AG04450 (cell line): ENCODE measurements around the gene KCNF1. TPM values are rescaled to one million over a fixed set of nuclear protein-coding genes. Genes with fewer than 3 reads are reported as not detected.

Experiments
- CTCF ChIA-PET: fragments of 300-600, 350-600 bp; formaldehyde crosslinking; extraction: SDS; loops from one replicate; lab custom pipeline; 2022; ENCODE audit warnings: antibody characterized with exemption, inconsistent platforms; lab: Charles Lee
- POLR2A ChIA-PET: fragments of 350-600 bp; formaldehyde crosslinking; extraction: SDS; loops from one replicate; lab custom pipeline; 2021; ENCODE audit warnings: antibody characterized with exemption, inconsistent platforms; lab: Yijun Ruan, JAX
- DNase-seq: peaks from one replicate; pipeline ENCODE4 v3.0.0-alpha.2; 2011; ENCODE audit warnings: low read depth, low spot score
- H3K27ac ChIP-seq: one replicate; pipeline ENCODE4 v1.5.1; 2012; ENCODE audit warnings: low read depth, low read length, control low read depth
- H3K27me3 ChIP-seq: one replicate; pipeline ENCODE4 v1.6.0; 2012; ENCODE audit warnings: low read length; ENCODE audit not compliant: control insufficient read depth, insufficient read depth
- H3K4me3 ChIP-seq: 2 replicates; pipeline ENCODE4 v1.5.1; 2011; ENCODE audit warnings: mild to moderate bottlenecking, low read depth, low read length, control low read depth
- H3K9me3 ChIP-seq: 2 replicates; pipeline ENCODE4 v1.5.1; 2012; ENCODE audit warnings: low read length; ENCODE audit not compliant: control insufficient read depth, insufficient read depth
- CTCF ChIP-seq: IDR thresholded peaks from 2 replicates; pipeline ENCODE4 v1.5.1; 2011; ENCODE audit warnings: low read depth, low read length, control low read depth, inconsistent platforms
- polyA plus RNA-seq: library from polyadenylated mRNA; depleted of rRNA; stranded (reverse); fragments of >200 nt; gene quantifications from 2 replicates; pipeline ENCODE4 v1.2.3, GENCODE V29; 2011

The KCNF1 gene
- polyA plus RNA-seq, 1 experiment = 1.0 TPM

- peaks cover 17% of the 10 kb centered on the region; the same call in 1 of the 2 replicates for H3K9me3 ChIP-seq
- no peak for DNase-seq
- peaks cover 5% of the 10 kb centered on the region for H3K27me3 ChIP-seq
- ChIA-PET POLR2A (no interaction called here), CTCF (interaction anchor here (0.6 to 1.6 kb wide), 4 partner anchors 13 to 868 kb away, joined by 3 to 7 read pairs (median 4); no protein-coding TSS in a partner anchor)
- no peak for TF ChIP-seq CTCF
- no peak overlapping the region for H3K4me3 ChIP-seq
- no peak overlapping the region for H3K27ac ChIP-seq
Measured at GRCh38 chr2:10915731-10916276, 4.1 kb downstream of the KCNF1 start.

- CTCF ChIA-PET = interaction anchor here (1.2 to 1.5 kb wide), 2 partner anchors 8 to 12 kb away, joined by 3 read pairs; no protein-coding TSS in a partner anchor
Measured at GRCh38 chr2:10916953-10917352, 5.2 kb downstream of the KCNF1 start.

GRCh38 chr2:10917927-10918326 is 6.2 kb downstream of the KCNF1 start:
- peaks cover 3% of the 10 kb centered on the region for H3K27me3 ChIP-seq
- no peak for DNase-seq

More at GRCh38 chr2:10916953-10917352, 5.2 kb downstream of the KCNF1 start:
- DNase-seq = no peak
- no peak overlapping the region for H3K4me3 ChIP-seq
- H3K27ac ChIP-seq = no peak overlapping the region
- no peak for TF ChIP-seq CTCF
- POLR2A ChIA-PET = no interaction called here
- H3K27me3 ChIP-seq = peaks cover 3% of the 10 kb centered on the region
- H3K9me3 ChIP-seq = peaks cover 17% of the 10 kb centered on the region; the same call in 1 of the 2 replicates

GRCh38 chr2:10918661-10919409 is 7.1 kb downstream of the KCNF1 start:
- TF ChIP-seq CTCF = no peak
- Histone ChIP-seq H3K4me3 (no peak overlapping the region), H3K27me3 (peaks cover 3% of the 10 kb centered on the region), H3K9me3 (peaks cover 7% of the 10 kb centered on the region; the same call in 1 of the 2 replicates), H3K27ac (peak overlapping the region; percentile 21)
- ChIA-PET POLR2A (no interaction called here), CTCF (interaction anchor here (1.0 kb wide), 1 partner anchor 86 kb away, joined by 4 read pairs; no protein-coding TSS in a partner anchor)
- no peak for DNase-seq

More at GRCh38 chr2:10917927-10918326, 6.2 kb downstream of the KCNF1 start:
- H3K4me3 ChIP-seq = no peak overlapping the region
- H3K9me3 ChIP-seq = peaks cover 13% of the 10 kb centered on the region; the same call in 1 of the 2 replicates
- TF ChIP-seq CTCF = no peak
- POLR2A ChIA-PET = no interaction called here
- CTCF ChIA-PET = interaction anchor here (1.0 to 1.5 kb wide), 2 partner anchors 9 to 82 kb away, joined by 3 read pairs; no protein-coding TSS in a partner anchor
- no peak overlapping the region for H3K27ac ChIP-seq

GRCh38 chr2:10919410-10919770 is 7.7 kb downstream of the KCNF1 start:
- ChIA-PET CTCF (interaction anchor here (1.0 kb wide), 1 partner anchor 87 kb away, joined by 4 read pairs; no protein-coding TSS in a partner anchor), POLR2A (no interaction called here)
- no peak for DNase-seq
- Histone ChIP-seq H3K27ac (no peak overlapping the region), H3K27me3 (no peaks in the 10 kb centered on the region), H3K4me3 (no peak overlapping the region), H3K9me3 (peaks cover 7% of the 10 kb centered on the region; the same call in 1 of the 2 replicates)
- TF ChIP-seq CTCF = no peak
